ENCODE data around the gene ITGAL. TPM values are rescaled to one million over a fixed set of nuclear protein-coding genes. Genes with fewer than 3 reads are reported as not detected.

ITGAL gene
- total and polyA plus RNA-seq, 2 of the 13 experiments (the other 11 are each of a cell fraction or from before 2014, with no cell fraction given), result 0.86 to 1.2 TPM

- no peak for TF ChIP-seq LCORL (IDR thresholded peaks at IDR 0.05)
- peak; percentile 81 for TF ChIP-seq LCORL (CRISPR knock-in tag; IDR thresholded peaks at IDR 0.05)
- no peak for TF ChIP-seq GLMP (CRISPR knock-in tag; IDR thresholded peaks at IDR 0.05; ENCODE audit: borderline replicate concordance)
- TF ChIP-seq ZNF709 (CRISPR knock-in tag; IDR thresholded peaks at IDR 0.05), result peak; percentile 64; the same call in 1 of the 2 replicates
- TF ChIP-seq NFKBIZ (CRISPR knock-in tag; IDR thresholded peaks at IDR 0.05), result no peak
- no peak for TF ChIP-seq ISX (CRISPR knock-in tag; conservative IDR thresholded peaks at IDR 0.05)
- TF ChIP-seq HNF4A (CRISPR knock-in tag; IDR thresholded peaks at IDR 0.05), result peak; percentile 18
- TF ChIP-seq RARG (CRISPR knock-in tag; IDR thresholded peaks at IDR 0.05; ENCODE audit: low read depth), result no peak
- TF ChIP-seq RNF2 (conservative IDR thresholded peaks at IDR 0.05; ENCODE audit: low read depth), result peak; percentile 61; the same call in 1 of the 2 replicates
- TF ChIP-seq TBL1XR1 (IDR thresholded peaks at IDR 0.05; ENCODE audit: borderline replicate concordance, low read length, partially characterized antibody), result peak; percentile 53
- no peak for TF ChIP-seq PAX8 (CRISPR knock-in tag; IDR thresholded peaks at IDR 0.05; ENCODE audit: borderline replicate concordance)
- peak; percentile 56 for TF ChIP-seq MYC (CRISPR knock-in tag; IDR thresholded peaks at IDR 0.05; ENCODE audit: borderline replicate concordance)
- no peak for TF ChIP-seq HMG20A (CRISPR knock-in tag; IDR thresholded peaks at IDR 0.05; ENCODE audit: borderline replicate concordance)
- TF ChIP-seq SAFB2 (CRISPR knock-in tag; IDR thresholded peaks at IDR 0.05; ENCODE audit: borderline replicate concordance, low read depth), result peak; percentile 41; the same call in 1 of the 2 replicates
- TF ChIP-seq, protein P1, sequence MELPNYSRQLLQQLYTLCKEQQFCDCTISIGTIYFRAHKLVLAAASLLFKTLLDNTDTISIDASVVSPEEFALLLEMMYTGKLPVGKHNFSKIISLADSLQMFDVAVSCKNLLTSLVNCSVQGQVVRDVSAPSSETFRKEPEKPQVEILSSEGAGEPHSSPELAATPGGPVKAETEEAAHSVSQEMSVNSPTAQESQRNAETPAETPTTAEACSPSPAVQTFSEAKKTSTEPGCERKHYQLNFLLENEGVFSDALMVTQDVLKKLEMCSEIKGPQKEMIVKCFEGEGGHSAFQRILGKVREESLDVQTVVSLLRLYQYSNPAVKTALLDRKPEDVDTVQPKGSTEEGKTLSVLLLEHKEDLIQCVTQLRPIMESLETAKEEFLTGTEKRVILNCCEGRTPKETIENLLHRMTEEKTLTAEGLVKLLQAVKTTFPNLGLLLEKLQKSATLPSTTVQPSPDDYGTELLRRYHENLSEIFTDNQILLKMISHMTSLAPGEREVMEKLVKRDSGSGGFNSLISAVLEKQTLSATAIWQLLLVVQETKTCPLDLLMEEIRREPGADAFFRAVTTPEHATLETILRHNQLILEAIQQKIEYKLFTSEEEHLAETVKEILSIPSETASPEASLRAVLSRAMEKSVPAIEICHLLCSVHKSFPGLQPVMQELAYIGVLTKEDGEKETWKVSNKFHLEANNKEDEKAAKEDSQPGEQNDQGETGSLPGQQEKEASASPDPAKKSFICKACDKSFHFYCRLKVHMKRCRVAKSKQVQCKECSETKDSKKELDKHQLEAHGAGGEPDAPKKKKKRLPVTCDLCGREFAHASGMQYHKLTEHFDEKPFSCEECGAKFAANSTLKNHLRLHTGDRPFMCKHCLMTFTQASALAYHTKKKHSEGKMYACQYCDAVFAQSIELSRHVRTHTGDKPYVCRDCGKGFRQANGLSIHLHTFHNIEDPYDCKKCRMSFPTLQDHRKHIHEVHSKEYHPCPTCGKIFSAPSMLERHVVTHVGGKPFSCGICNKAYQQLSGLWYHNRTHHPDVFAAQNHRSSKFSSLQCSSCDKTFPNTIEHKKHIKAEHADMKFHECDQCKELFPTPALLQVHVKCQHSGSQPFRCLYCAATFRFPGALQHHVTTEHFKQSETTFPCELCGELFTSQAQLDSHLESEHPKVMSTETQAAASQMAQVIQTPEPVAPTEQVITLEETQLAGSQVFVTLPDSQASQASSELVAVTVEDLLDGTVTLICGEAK (IDR thresholded peaks at IDR 0.05), result peak; percentile 56; the same call in 1 of the 2 replicates
- TF ChIP-seq, protein P1 (CRISPR knock-in tag; IDR thresholded peaks at IDR 0.05), result no peak
- no peak for TF ChIP-seq ZNF569 (CRISPR knock-in tag; IDR thresholded peaks at IDR 0.05; ENCODE audit: borderline replicate concordance)
- 0 out of 2 replicates have a peak, but pooled peaks have one; percentile 52 for TF ChIP-seq ZNF430 (CRISPR knock-in tag; IDR thresholded peaks at IDR 0.05)
- TF ChIP-seq ZNF224 (CRISPR knock-in tag; IDR thresholded peaks at IDR 0.05), result peak; percentile 71; the same call in 1 of the 2 replicates
Measured at GRCh38 chr16:30526823-30527634, 54.5 kb downstream of the ITGAL start (continued).
